ENCODE measurements around the gene DNM3. TPM values are rescaled to one million over a fixed set of nuclear protein-coding genes. Genes with fewer than 3 reads are reported as not detected.

Gene DNM3
- total and polyA plus RNA-seq, 9 of the 15 experiments (the other 6 are each of a cell fraction or from before 2014, with no cell fraction given): 0.08 to 0.36 (median 0.22) TPM; not detected in 1

DNA sequence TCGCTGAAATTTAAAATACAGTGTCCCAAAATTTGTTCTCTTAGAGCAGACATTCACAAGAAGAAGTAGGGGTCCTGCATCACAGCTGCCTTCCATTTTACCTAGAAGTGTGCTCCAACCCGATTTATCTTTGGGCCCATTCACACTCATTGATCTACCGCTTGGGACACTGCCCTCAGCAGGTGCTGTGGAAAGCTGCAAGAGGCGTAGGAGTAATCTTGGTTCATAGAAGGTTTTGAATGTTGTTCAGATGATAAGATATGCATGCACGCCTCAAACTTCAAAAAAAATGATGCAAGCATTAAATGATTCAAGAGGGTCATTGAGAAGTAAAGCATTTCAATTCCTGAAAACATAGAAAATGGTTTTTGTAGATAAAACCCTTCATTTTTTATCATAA is 560.6 kb downstream of the DNM3 start (continued):
- TF ChIP-seq CHD4 (IDR thresholded peaks at IDR 0.05; ENCODE audit: insufficient read depth, insufficient replicate concordance, low read depth, low read length, poor library complexity, severe bottlenecking) (no peak), JUND (IDR thresholded peaks at IDR 0.05; ENCODE audit: borderline replicate concordance, low read depth, low read length) (peak; percentile 2; the same call in 1 of the 2 replicates), JUND (tag; IDR thresholded peaks at IDR 0.05; ENCODE audit: borderline replicate concordance, low read depth, low read length) (no peak), ZNF224 (CRISPR knock-in tag; IDR thresholded peaks at IDR 0.05) (no peak), DPF2 (IDR thresholded peaks at IDR 0.05) (peak; percentile 47; the same call in 1 of the 2 replicates), CREBBP (IDR thresholded peaks at IDR 0.05; ENCODE audit: low read depth, low read length) (no peak), CEBPG (CRISPR knock-in tag; IDR thresholded peaks at IDR 0.05) (peak; percentile 31; the same call in 1 of the 2 replicates), CEBPG (tag; conservative IDR thresholded peaks at IDR 0.05 in 1 of 2, IDR thresholded peaks at IDR 0.05 in 1 of 2) (peak; percentile 61 to 85; a peak in 3 of 4 replicates), MEF2D (tag; conservative IDR thresholded peaks at IDR 0.05; ENCODE audit: low read depth) (no peak), CBFA2T2 (conservative IDR thresholded peaks at IDR 0.05) (peak; percentile 52), MEF2A (IDR thresholded peaks at IDR 0.05; ENCODE audit: control insufficient read depth, low read depth, low read length) (no peak), WHSC1 (IDR thresholded peaks at IDR 0.05; ENCODE audit: low read length) (no peak), CC2D1A (IDR thresholded peaks at IDR 0.05) (no peak), PHB2 (IDR thresholded peaks at IDR 0.05; ENCODE audit: low read depth) (no peak), ZNF408 (CRISPR knock-in tag; IDR thresholded peaks at IDR 0.05; ENCODE audit: low read depth) (no peak), ZKSCAN8 (CRISPR knock-in tag; IDR thresholded peaks at IDR 0.05) (no peak), NRF1 (conservative IDR thresholded peaks at IDR 0.05 in 1 of 2, IDR thresholded peaks at IDR 0.05 in 1 of 2) (no peak), ZFX (CRISPR knock-in tag; IDR thresholded peaks at IDR 0.05) (no peak), SMAD1 (IDR thresholded peaks at IDR 0.05; ENCODE audit: low read depth, low read length, partially characterized antibody) (no peak), BRCA1 (IDR thresholded peaks at IDR 0.05) (no peak), BRCA1 (CRISPR knock-in tag; IDR thresholded peaks at IDR 0.05) (no peak)
- TF ChIP-seq, protein P1, sequence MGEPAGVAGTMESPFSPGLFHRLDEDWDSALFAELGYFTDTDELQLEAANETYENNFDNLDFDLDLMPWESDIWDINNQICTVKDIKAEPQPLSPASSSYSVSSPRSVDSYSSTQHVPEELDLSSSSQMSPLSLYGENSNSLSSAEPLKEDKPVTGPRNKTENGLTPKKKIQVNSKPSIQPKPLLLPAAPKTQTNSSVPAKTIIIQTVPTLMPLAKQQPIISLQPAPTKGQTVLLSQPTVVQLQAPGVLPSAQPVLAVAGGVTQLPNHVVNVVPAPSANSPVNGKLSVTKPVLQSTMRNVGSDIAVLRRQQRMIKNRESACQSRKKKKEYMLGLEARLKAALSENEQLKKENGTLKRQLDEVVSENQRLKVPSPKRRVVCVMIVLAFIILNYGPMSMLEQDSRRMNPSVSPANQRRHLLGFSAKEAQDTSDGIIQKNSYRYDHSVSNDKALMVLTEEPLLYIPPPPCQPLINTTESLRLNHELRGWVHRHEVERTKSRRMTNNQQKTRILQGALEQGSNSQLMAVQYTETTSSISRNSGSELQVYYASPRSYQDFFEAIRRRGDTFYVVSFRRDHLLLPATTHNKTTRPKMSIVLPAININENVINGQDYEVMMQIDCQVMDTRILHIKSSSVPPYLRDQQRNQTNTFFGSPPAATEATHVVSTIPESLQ (CRISPR knock-in tag; IDR thresholded peaks at IDR 0.05): peak; percentile 45; the same call in 1 of the 2 replicates
- TF ChIP-seq, protein P2, sequence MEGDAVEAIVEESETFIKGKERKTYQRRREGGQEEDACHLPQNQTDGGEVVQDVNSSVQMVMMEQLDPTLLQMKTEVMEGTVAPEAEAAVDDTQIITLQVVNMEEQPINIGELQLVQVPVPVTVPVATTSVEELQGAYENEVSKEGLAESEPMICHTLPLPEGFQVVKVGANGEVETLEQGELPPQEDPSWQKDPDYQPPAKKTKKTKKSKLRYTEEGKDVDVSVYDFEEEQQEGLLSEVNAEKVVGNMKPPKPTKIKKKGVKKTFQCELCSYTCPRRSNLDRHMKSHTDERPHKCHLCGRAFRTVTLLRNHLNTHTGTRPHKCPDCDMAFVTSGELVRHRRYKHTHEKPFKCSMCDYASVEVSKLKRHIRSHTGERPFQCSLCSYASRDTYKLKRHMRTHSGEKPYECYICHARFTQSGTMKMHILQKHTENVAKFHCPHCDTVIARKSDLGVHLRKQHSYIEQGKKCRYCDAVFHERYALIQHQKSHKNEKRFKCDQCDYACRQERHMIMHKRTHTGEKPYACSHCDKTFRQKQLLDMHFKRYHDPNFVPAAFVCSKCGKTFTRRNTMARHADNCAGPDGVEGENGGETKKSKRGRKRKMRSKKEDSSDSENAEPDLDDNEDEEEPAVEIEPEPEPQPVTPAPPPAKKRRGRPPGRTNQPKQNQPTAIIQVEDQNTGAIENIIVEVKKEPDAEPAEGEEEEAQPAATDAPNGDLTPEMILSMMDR (IDR thresholded peaks at IDR 0.05 in 2 of 3, conservative IDR thresholded peaks at IDR 0.05 in 1 of 3; ENCODE audit: insufficient read depth in 2 of 3, low read depth in 1 of 3, low read length in 3 of 3): peak; percentile 52 to 64 (median 54)
